ENCODE results near the gene PDZRN3.

PDZRN3 gene

DNA sequence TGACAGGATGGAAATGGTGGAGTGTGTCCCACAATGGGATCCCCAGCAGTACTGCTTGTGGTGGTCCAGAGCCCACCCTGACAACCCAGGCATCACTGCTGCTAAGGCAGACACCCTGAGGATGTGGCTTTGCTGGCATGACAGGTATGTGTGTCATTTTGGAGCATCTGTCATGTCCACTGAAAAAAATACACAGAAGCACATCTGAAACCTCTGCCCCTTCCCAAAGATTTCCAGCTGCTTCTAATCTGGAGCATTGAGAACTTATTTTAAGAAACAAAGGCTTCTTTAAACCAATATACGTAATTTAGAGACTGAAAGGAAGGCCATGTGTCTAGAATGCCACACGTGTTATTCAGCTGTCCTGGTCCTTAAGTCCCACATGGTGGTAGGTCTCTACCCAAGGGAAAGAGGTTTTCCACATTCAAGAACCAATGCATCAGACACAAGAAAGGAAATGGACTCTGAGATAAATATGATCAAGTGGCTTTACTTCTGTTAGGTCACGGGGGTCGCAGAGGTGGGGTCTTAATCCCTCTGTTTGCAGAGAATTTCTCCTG, 88.3 kb downstream of the PDZRN3 start:
- ChIA-PET POLR2A (no interaction called here), CTCF (no interaction called here)
- TF ChIP-seq CTBP1 (IDR thresholded peaks at IDR 0.05; ENCODE audit: borderline replicate concordance) (no peak), ELF4 (IDR thresholded peaks at IDR 0.05) (no peak), NFRKB (IDR thresholded peaks at IDR 0.05) (no peak), LEF1 (IDR thresholded peaks at IDR 0.05; ENCODE audit: borderline replicate concordance) (no peak), SUZ12 (IDR thresholded peaks at IDR 0.05) (no peak), ZNF384 (IDR thresholded peaks at IDR 0.05) (no peak), PKNOX1 (IDR thresholded peaks at IDR 0.05) (no peak), BHLHE40 (IDR thresholded peaks at IDR 0.05; ENCODE audit: borderline replicate concordance) (no peak), SP1 (IDR thresholded peaks at IDR 0.05) (no peak), ARNT (IDR thresholded peaks at IDR 0.05) (no peak), L3MBTL2 (conservative IDR thresholded peaks at IDR 0.05) (no peak), HDGF (IDR thresholded peaks at IDR 0.05; ENCODE audit: borderline replicate concordance) (no peak), FOXM1 (IDR thresholded peaks at IDR 0.05; ENCODE audit: borderline replicate concordance) (no peak)
- DNase-seq (ENCODE audit: extremely low spot score): no peak

- ChIA-PET CTCF (interaction anchor here (0.5 kb wide), 1 partner anchor 15 kb away, joined by 3 read pairs; no protein-coding TSS in a partner anchor), POLR2A (no interaction called here)
- no peak for DNase-seq (ENCODE audit: extremely low spot score)
- TF ChIP-seq HDGF (IDR thresholded peaks at IDR 0.05; ENCODE audit: borderline replicate concordance) (no peak), FOXK2 (IDR thresholded peaks at IDR 0.05) (no peak), NFRKB (IDR thresholded peaks at IDR 0.05) (no peak), ZNF384 (IDR thresholded peaks at IDR 0.05) (no peak), TARDBP (IDR thresholded peaks at IDR 0.05) (no peak), SUZ12 (IDR thresholded peaks at IDR 0.05) (no peak), L3MBTL2 (conservative IDR thresholded peaks at IDR 0.05) (no peak), ARNT (IDR thresholded peaks at IDR 0.05) (no peak), ELF4 (IDR thresholded peaks at IDR 0.05) (no peak), PKNOX1 (IDR thresholded peaks at IDR 0.05) (no peak), FOXM1 (IDR thresholded peaks at IDR 0.05; ENCODE audit: borderline replicate concordance) (no peak), LEF1 (IDR thresholded peaks at IDR 0.05; ENCODE audit: borderline replicate concordance) (no peak), SP1 (IDR thresholded peaks at IDR 0.05) (no peak), BHLHE40 (IDR thresholded peaks at IDR 0.05; ENCODE audit: borderline replicate concordance) (no peak), CTBP1 (IDR thresholded peaks at IDR 0.05; ENCODE audit: borderline replicate concordance) (no peak), FOXA1 (IDR thresholded peaks at IDR 0.05) (no peak)
Observed at GRCh38 chr3:73535931-73536330, 88.8 kb downstream of the PDZRN3 start.

GRCh38 chr3:73535137-73535536, 89.6 kb downstream of the PDZRN3 start:
- TF ChIP-seq SP1 (IDR thresholded peaks at IDR 0.05) (no peak), FOXA1 (IDR thresholded peaks at IDR 0.05) (no peak), L3MBTL2 (conservative IDR thresholded peaks at IDR 0.05) (no peak), CTBP1 (IDR thresholded peaks at IDR 0.05; ENCODE audit: borderline replicate concordance) (no peak), PKNOX1 (IDR thresholded peaks at IDR 0.05) (no peak), LEF1 (IDR thresholded peaks at IDR 0.05; ENCODE audit: borderline replicate concordance) (no peak), ZNF384 (IDR thresholded peaks at IDR 0.05) (no peak), SUZ12 (IDR thresholded peaks at IDR 0.05) (no peak), NFRKB (IDR thresholded peaks at IDR 0.05) (no peak)
- POLR2A ChIA-PET: no interaction called here
- CTCF ChIA-PET: no interaction called here
- DNase-seq (ENCODE audit: extremely low spot score): no peak

DNA sequence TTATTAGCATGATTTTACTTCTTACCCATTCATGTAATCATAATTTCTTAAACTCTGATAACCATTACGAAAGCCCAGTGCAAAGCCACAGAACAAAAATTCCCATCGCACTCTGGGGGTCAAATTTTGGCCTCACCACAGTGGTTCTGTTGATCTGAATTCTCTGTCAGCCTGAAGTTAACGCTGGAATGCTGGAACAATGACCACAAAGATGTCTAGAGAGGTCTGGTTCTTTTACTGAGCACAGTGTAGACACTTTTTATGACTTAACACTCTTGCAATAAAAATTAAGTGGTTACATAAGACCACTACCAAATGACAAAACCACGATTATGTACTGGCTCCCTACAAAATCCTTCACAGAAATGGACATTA, 94.7 kb downstream of the PDZRN3 start:
- no peak for DNase-seq (ENCODE audit: extremely low spot score)
- CTCF ChIA-PET: no interaction called here
- POLR2A ChIA-PET: no interaction called here
- TF ChIP-seq ELF4 (IDR thresholded peaks at IDR 0.05) (no peak), TARDBP (IDR thresholded peaks at IDR 0.05) (no peak), FOXA1 (IDR thresholded peaks at IDR 0.05) (no peak), SP1 (IDR thresholded peaks at IDR 0.05) (no peak), PKNOX1 (IDR thresholded peaks at IDR 0.05) (no peak), HDGF (IDR thresholded peaks at IDR 0.05; ENCODE audit: borderline replicate concordance) (no peak), CTBP1 (IDR thresholded peaks at IDR 0.05; ENCODE audit: borderline replicate concordance) (no peak), BHLHE40 (IDR thresholded peaks at IDR 0.05; ENCODE audit: borderline replicate concordance) (no peak), LEF1 (IDR thresholded peaks at IDR 0.05; ENCODE audit: borderline replicate concordance) (no peak), ZNF384 (IDR thresholded peaks at IDR 0.05) (no peak), NFRKB (IDR thresholded peaks at IDR 0.05) (no peak), FOXK2 (IDR thresholded peaks at IDR 0.05) (no peak), FOXM1 (IDR thresholded peaks at IDR 0.05; ENCODE audit: borderline replicate concordance) (no peak), ARNT (IDR thresholded peaks at IDR 0.05) (no peak), L3MBTL2 (conservative IDR thresholded peaks at IDR 0.05) (no peak), SUZ12 (IDR thresholded peaks at IDR 0.05) (no peak)

DNA sequence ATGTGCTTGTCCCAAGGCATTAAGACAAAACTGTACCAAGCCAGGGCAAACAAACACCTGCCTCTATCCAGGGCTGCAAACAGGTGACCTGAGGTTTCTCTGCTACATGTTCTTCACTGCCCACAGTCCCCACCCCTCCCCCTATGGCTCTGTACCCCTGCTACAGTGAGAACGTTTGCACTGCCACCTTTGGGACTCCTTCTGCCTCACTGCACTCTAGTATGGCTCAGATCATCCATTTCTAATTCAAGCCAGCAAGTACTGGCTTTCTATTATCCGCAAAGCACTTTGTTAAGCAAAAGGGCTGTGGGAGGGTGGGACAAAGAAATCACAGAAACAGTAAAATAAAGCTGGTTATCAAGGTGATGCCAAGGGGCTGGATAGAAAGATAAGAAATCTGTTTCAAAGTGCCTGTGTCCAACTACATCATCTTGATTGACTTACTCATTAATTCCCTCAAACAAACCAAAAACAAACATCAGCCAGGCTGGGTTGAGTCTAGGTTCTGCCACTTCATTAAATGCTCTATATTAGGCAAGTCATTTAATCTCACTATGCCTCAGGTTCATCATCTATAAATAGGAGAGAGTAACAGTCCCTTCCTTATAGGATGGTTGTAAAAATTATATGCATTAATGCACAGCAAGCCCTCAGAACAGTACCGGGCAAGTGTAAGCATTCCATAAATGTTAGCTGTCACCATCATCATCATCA, 95.3 kb downstream of the PDZRN3 start:
- CTCF ChIA-PET: interaction anchor here (0.9 kb wide), 1 partner anchor 21 kb away, joined by 3 read pairs; no protein-coding TSS in a partner anchor
- DNase-seq (ENCODE audit: extremely low spot score): no peak

More for the DNA sequence above, 95.3 kb downstream of the PDZRN3 start:
- TF ChIP-seq TARDBP (IDR thresholded peaks at IDR 0.05) (no peak), SP1 (IDR thresholded peaks at IDR 0.05) (no peak), FOXK2 (IDR thresholded peaks at IDR 0.05) (no peak), BHLHE40 (IDR thresholded peaks at IDR 0.05; ENCODE audit: borderline replicate concordance) (no peak), L3MBTL2 (conservative IDR thresholded peaks at IDR 0.05) (no peak), NFRKB (IDR thresholded peaks at IDR 0.05) (no peak), FOXA1 (IDR thresholded peaks at IDR 0.05) (no peak), CTBP1 (IDR thresholded peaks at IDR 0.05; ENCODE audit: borderline replicate concordance) (no peak), HDGF (IDR thresholded peaks at IDR 0.05; ENCODE audit: borderline replicate concordance) (no peak)
- POLR2A ChIA-PET: no interaction called here
